T-helper 2 cell treated with Interferon-gamma antibody and Interleukin-4, amounts not matched to agents 5 μg/mL and 100 μg/mL, for 36 hours (primary cell): Measurements from ENCODE around the gene SLC47A1.
"Not testable (repeated sequence)": the region's sequence is repeated elsewhere in the genome, so short reads cannot be mapped to it uniquely, and the experiment has no call there.

Source experiments
- DNase-seq: peaks from one replicate; pipeline ENCODE4 v3.0.0; 2021; ENCODE audit warnings: low spot score
- H3K27ac Mint-ChIP-seq: one replicate; pipeline ENCODE4 v1.8.0; 2021; ENCODE audit warnings: mild to moderate bottlenecking, mixed read lengths
- H3K27me3 Mint-ChIP-seq: one replicate; pipeline ENCODE4 v1.8.0; 2021; ENCODE audit warnings: low read depth, mixed read lengths
- H3K36me3 Mint-ChIP-seq: one replicate; pipeline ENCODE4 v1.8.0; 2021; ENCODE audit warnings: low read depth, mixed read lengths
- H3K4me1 Mint-ChIP-seq: one replicate; pipeline ENCODE4 v1.8.0; 2021; ENCODE audit warnings: low read depth, mixed read lengths
- H3K4me3 Mint-ChIP-seq: one replicate; pipeline ENCODE4 v1.8.0; 2022; ENCODE audit warnings: mild to moderate bottlenecking, moderate library complexity, mixed read lengths
- H3K9me3 Mint-ChIP-seq: one replicate; pipeline ENCODE4 v1.8.0; 2021; ENCODE audit warnings: mixed read lengths

The SLC47A1 gene

GRCh38 chr17:19580566-19580920, 46.9 kb downstream of the SLC47A1 start:
- not testable (repeated sequence) for H3K4me1 Mint-ChIP-seq, H3K9me3 Mint-ChIP-seq, H3K4me3 Mint-ChIP-seq, DNase-seq, H3K36me3 Mint-ChIP-seq, H3K27ac Mint-ChIP-seq
- peaks cover 37% of the 10 kb centered on the region for H3K27me3 Mint-ChIP-seq

- H3K27me3 Mint-ChIP-seq: peaks cover 36% of the 10 kb centered on the region
- H3K27ac Mint-ChIP-seq, H3K4me1 Mint-ChIP-seq: not testable (repeated sequence)
Observed at GRCh38 chr17:19582152-19582551, 48.5 kb downstream of the SLC47A1 start.

DNA sequence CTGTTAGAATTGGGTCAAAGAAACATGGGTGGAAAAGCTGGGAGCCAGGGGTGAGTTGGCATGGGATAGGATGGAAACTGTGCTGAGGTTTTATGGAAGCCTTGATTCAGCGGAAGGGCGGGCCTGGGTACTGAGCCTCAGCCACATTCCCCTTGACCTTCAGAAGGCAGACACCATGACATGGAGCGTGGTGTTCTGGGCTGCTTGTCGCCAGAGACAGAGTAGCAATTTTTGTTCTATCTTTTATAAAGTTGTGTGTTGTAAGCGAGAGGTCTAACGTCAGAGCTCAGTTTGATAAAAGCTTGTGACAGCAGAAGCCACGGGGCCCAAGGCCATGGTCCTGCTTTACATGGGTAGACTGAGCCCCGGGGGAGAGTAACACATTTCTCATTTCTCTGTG, 50.2 kb downstream of the SLC47A1 start:
- H3K4me1 Mint-ChIP-seq: no peaks in the 10 kb centered on the region
- no peak overlapping the region for H3K27ac Mint-ChIP-seq
- H3K9me3 Mint-ChIP-seq: no peaks in the 10 kb centered on the region
- DNase-seq: no peak
- H3K36me3 Mint-ChIP-seq: no peaks in the 10 kb centered on the region
- no peak overlapping the region for H3K4me3 Mint-ChIP-seq
- peaks cover 21% of the 10 kb centered on the region for H3K27me3 Mint-ChIP-seq

More at GRCh38 chr17:19582152-19582551, 48.5 kb downstream of the SLC47A1 start:
- H3K9me3 Mint-ChIP-seq, H3K4me3 Mint-ChIP-seq, H3K36me3 Mint-ChIP-seq, DNase-seq: not testable (repeated sequence)

- Mint-ChIP-seq H3K27ac (no peak overlapping the region), H3K4me1 (no peaks in the 10 kb centered on the region), H3K27me3 (no peaks in the 10 kb centered on the region), H3K36me3 (no peaks in the 10 kb centered on the region), H3K9me3 (no peaks in the 10 kb centered on the region), H3K4me3 (no peak overlapping the region)
- DNase-seq: no peak
Observed at GRCh38 chr17:19590451-19590850, 56.8 kb downstream of the SLC47A1 start.

GRCh38 chr17:19590912-19591551, 57.4 kb downstream of the SLC47A1 start:
- Mint-ChIP-seq H3K36me3 (no peaks in the 10 kb centered on the region), H3K4me1 (no peaks in the 10 kb centered on the region), H3K4me3 (no peak overlapping the region), H3K9me3 (no peaks in the 10 kb centered on the region), H3K27ac (no peak overlapping the region), H3K27me3 (no peaks in the 10 kb centered on the region)
- no peak for DNase-seq

- no peak for DNase-seq
- no peaks in the 10 kb centered on the region for H3K27me3 Mint-ChIP-seq
- H3K9me3 Mint-ChIP-seq: no peaks in the 10 kb centered on the region
- H3K4me3 Mint-ChIP-seq: no peak overlapping the region
- no peaks in the 10 kb centered on the region for H3K4me1 Mint-ChIP-seq
- no peaks in the 10 kb centered on the region for H3K36me3 Mint-ChIP-seq
- no peak overlapping the region for H3K27ac Mint-ChIP-seq
Observed at GRCh38 chr17:19592316-19592715, 58.7 kb downstream of the SLC47A1 start.

DNA sequence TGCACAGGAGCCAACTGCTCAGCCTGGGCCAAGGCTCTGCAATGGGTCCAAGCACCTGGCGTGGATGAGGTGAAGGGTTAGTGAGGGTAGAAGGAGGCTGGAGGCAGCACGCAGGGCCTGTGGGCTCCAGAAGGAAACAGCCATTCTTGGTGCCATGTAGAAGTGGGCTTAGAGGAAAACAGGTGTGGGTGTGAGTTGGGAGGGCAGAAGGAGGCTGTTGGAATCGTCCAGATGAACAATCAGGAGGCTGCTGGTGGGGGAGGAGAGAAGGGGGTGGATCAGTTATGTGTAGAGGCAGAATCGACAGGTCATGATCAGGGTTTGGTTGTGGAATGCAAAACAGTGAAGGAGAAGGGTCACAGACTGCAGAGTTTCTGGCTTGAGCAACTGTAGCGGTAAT, 63.2 kb downstream of the SLC47A1 start:
- Mint-ChIP-seq H3K4me1 (no peaks in the 10 kb centered on the region), H3K27me3 (no peaks in the 10 kb centered on the region), H3K4me3 (no peak overlapping the region), H3K27ac (no peak overlapping the region), H3K36me3 (no peaks in the 10 kb centered on the region), H3K9me3 (no peaks in the 10 kb centered on the region)
- DNase-seq: no peak

GRCh38 chr17:19610311-19610710, 76.7 kb downstream of the SLC47A1 start:
- no peak overlapping the region for H3K27ac Mint-ChIP-seq
- H3K4me3 Mint-ChIP-seq: no peak overlapping the region
- H3K36me3 Mint-ChIP-seq: no peaks in the 10 kb centered on the region
- peaks cover 6% of the 10 kb centered on the region for H3K27me3 Mint-ChIP-seq
- H3K4me1 Mint-ChIP-seq: no peaks in the 10 kb centered on the region
- DNase-seq: no peak
- no peaks in the 10 kb centered on the region for H3K9me3 Mint-ChIP-seq

DNA sequence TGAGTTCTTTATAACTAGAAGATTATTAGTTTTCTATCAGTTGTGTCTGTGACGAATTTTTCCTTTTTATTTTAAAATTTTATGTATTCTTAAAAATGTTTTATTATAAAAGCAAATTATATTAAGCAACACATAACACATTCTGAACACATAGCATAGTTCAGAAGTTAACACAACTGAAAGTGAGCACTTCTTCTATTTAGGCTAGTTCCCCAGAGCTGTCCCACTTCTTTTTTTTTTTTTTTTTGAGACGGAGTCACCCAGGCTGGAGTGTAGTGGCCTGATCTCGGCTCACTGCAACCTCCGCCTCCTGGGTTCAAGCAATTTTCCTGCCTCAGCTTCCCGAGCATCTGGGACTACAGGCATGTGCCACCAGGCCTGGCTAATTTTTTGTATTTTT, 77.2 kb downstream of the SLC47A1 start:
- DNase-seq: no peak

DNA sequence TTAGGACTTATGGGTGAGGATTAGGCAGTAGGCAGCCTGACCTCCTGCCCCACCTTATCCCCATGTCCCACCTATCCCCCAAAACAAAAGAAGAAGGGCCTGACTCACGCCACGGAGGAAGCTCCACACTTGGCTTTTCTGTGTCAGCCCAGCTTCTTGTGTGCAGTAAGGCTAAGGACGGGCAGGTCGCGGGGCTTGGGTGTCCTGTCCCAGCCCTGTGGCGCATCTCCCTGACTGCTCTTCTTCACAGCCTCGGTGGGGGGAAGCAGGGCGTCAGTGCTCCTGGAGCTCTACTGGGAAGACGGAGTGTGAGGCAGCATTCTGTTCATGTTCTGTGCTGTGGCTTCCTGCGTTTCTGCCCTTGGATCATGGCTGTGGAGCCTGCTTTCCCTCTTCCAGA, 80.3 kb downstream of the SLC47A1 start:
- no peak overlapping the region for H3K27ac Mint-ChIP-seq

More for the DNA sequence above, 77.2 kb downstream of the SLC47A1 start:
- Mint-ChIP-seq H3K4me1 (no peaks in the 10 kb centered on the region), H3K4me3 (no peak overlapping the region), H3K9me3 (no peaks in the 10 kb centered on the region), H3K36me3 (no peaks in the 10 kb centered on the region), H3K27me3 (peaks cover 6% of the 10 kb centered on the region), H3K27ac (no peak overlapping the region)

DNA sequence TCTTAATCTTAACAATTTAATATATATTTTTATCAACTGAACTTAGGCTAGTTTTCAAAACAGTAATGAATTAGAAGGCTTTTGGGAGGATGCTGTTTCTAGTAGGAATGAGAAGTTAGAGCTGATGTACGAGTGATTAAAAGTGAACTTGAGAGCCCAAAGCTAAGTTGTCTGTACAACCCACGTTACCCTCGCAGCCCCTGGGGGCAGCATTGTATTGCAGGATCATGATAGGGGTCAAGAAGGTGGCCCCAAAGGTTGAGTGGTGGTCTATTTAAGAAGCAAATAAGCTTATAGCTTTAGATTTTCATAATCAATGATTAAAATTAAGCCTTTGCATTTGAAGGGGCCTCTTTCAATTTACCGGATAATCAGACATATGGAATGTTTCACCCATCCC, 81.2 kb downstream of the SLC47A1 start:
- H3K27me3 Mint-ChIP-seq: peaks cover 3% of the 10 kb centered on the region
- no peak for DNase-seq
- no peak overlapping the region for H3K27ac Mint-ChIP-seq
- no peak overlapping the region for H3K4me3 Mint-ChIP-seq
- H3K9me3 Mint-ChIP-seq: peaks cover 30% of the 10 kb centered on the region
- H3K36me3 Mint-ChIP-seq: peaks cover 2% of the 10 kb centered on the region
- H3K4me1 Mint-ChIP-seq: no peaks in the 10 kb centered on the region

More for the DNA sequence above, 80.3 kb downstream of the SLC47A1 start:
- peaks cover 3% of the 10 kb centered on the region for H3K27me3 Mint-ChIP-seq
- no peaks in the 10 kb centered on the region for H3K4me1 Mint-ChIP-seq
- H3K4me3 Mint-ChIP-seq: no peak overlapping the region
- no peak for DNase-seq
- H3K36me3 Mint-ChIP-seq: no peaks in the 10 kb centered on the region
- peaks cover 21% of the 10 kb centered on the region for H3K9me3 Mint-ChIP-seq

- H3K9me3 Mint-ChIP-seq: peaks cover 38% of the 10 kb centered on the region
- H3K27me3 Mint-ChIP-seq: peaks cover 7% of the 10 kb centered on the region
- H3K36me3 Mint-ChIP-seq: peaks cover 2% of the 10 kb centered on the region
- no peak overlapping the region for H3K27ac Mint-ChIP-seq
- H3K4me3 Mint-ChIP-seq: no peak overlapping the region
- no peaks in the 10 kb centered on the region for H3K4me1 Mint-ChIP-seq
- DNase-seq: no peak
Observed at GRCh38 chr17:19618015-19618414, 84.4 kb downstream of the SLC47A1 start.

GRCh38 chr17:19619705-19620325, 86.2 kb downstream of the SLC47A1 start:
- Mint-ChIP-seq H3K4me3 (no peak overlapping the region), H3K36me3 (peaks cover 2% of the 10 kb centered on the region), H3K9me3 (peaks cover 38% of the 10 kb centered on the region), H3K27ac (no peak overlapping the region), H3K4me1 (no peaks in the 10 kb centered on the region), H3K27me3 (peaks cover 7% of the 10 kb centered on the region)
- DNase-seq: no peak

- Mint-ChIP-seq H3K9me3 (peaks cover 37% of the 10 kb centered on the region), H3K27ac (no peak overlapping the region), H3K4me1 (no peaks in the 10 kb centered on the region), H3K27me3 (peaks cover 7% of the 10 kb centered on the region), H3K36me3 (peaks cover 2% of the 10 kb centered on the region), H3K4me3 (no peak overlapping the region)
- no peak for DNase-seq
Observed at GRCh38 chr17:19621697-19622096, 88.0 kb downstream of the SLC47A1 start.

DNA sequence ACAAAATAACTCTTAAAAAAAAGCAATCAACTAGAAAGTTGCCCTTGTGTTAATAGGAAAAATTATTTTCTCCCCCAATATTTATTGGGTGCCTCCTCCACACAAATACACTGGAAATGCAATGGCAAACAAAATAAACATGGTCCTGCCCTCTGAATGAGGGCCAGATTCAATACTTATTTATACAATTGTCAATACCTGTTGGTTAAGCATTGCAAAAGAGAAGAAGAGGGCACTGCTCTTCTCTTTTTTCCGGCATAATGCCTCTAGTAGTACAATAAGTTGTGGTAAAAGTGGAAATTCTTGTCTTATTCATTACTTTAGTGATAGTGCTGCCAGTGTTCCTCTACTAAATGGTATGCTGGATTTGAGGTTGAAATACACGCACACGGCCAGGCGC, 92.4 kb downstream of the SLC47A1 start:
- Mint-ChIP-seq H3K36me3 (no peaks in the 10 kb centered on the region), H3K9me3 (no peaks in the 10 kb centered on the region), H3K4me1 (no peaks in the 10 kb centered on the region), H3K27me3 (peaks cover 11% of the 10 kb centered on the region), H3K27ac (no peak overlapping the region), H3K4me3 (no peak overlapping the region)
- DNase-seq: no peak
